CD4-positive, alpha-beta T cell treated with Interleukin-2 at 100 ng/mL for 4 hours (primary cell): ENCODE data around the gene LILRA5.

Source experiments
- DNase-seq: peaks from one replicate; pipeline ENCODE4 v3.0.0-alpha.2; 2020; ENCODE audit warnings: low spot score

Gene LILRA5

GRCh38 chr19:54312436-54313377 lies at the start of gene LILRA5:
Gene LILRA5 (minus strand): TSS chr19:54313166. CDS start chr19:54313019, 147 bp downstream.
- DNase-seq: peak; percentile 2

GRCh38 chr19:54361680-54362422 lies 48.9 kb upstream of the LILRA5 start:
- DNase-seq: peak; percentile 34

GRCh38 chr19:54359149-54359820 lies 46.3 kb upstream of the LILRA5 start:
- DNase-seq: peak; percentile 74

- no peak for DNase-seq
Observed at GRCh38 chr19:54357381-54357780, 44.4 kb upstream of the LILRA5 start.

- no peak for DNase-seq
Observed at GRCh38 chr19:54356444-54357056, 43.6 kb upstream of the LILRA5 start.

- no peak for DNase-seq
Observed at GRCh38 chr19:54355675-54356074, 42.7 kb upstream of the LILRA5 start.

GRCh38 chr19:54354761-54355160 lies 41.8 kb upstream of the LILRA5 start:
- no peak for DNase-seq

GRCh38 chr19:54352546-54352945 lies 39.6 kb upstream of the LILRA5 start:
- no peak for DNase-seq

- no peak for DNase-seq
Observed at GRCh38 chr19:54352041-54352440, 39.1 kb upstream of the LILRA5 start.

- no peak for DNase-seq
Observed at GRCh38 chr19:54351474-54351873, 38.5 kb upstream of the LILRA5 start.

- DNase-seq: no peak
Observed at GRCh38 chr19:54345938-54346386, 33.0 kb upstream of the LILRA5 start.

GRCh38 chr19:54343868-54344267 lies 30.9 kb upstream of the LILRA5 start:
- no peak for DNase-seq

- DNase-seq: no peak
Observed at GRCh38 chr19:54341295-54341694, 28.3 kb upstream of the LILRA5 start.

- DNase-seq: no peak
Observed at GRCh38 chr19:54339646-54340358, 26.8 kb upstream of the LILRA5 start.

- no peak for DNase-seq
Observed at GRCh38 chr19:54338521-54338920, 25.6 kb upstream of the LILRA5 start.

GRCh38 chr19:54337858-54338230 lies 24.9 kb upstream of the LILRA5 start:
- no peak for DNase-seq

- no peak for DNase-seq
Observed at GRCh38 chr19:54336893-54337857, 24.2 kb upstream of the LILRA5 start.

GRCh38 chr19:54335979-54336892 lies 23.3 kb upstream of the LILRA5 start:
- DNase-seq: no peak

GRCh38 chr19:54335164-54335563 lies 22.2 kb upstream of the LILRA5 start:
- DNase-seq: no peak
